ENCODE measurements around the gene KDM4B.
"Not testable (repeated sequence)": the region's sequence is repeated elsewhere in the genome, so short reads cannot be mapped to it uniquely, and the experiment has no call there.

The KDM4B gene

DNA sequence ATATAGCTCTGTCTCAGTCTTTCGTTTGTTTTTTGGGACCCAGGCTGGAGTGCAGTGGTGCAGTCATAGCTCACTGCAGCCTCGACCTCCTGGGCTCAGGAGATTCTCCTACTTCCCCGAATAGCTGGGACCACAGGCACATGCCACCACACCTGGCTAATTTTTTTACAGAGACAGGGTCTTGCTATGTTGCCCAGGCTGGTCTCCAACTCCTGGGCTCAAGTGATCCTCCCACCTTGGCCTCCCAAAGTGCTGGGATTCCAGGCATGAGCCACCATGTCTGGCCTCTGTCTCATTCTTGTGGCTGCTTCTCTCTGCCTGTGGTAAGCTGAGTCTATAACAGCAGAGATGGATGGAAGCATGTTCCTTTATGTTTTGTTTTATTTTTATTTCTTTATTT lies 226.7 kb downstream of the KDM4B start:
- H3K27ac ChIP-seq, H3K4me3 ChIP-seq: not testable (repeated sequence)

DNA sequence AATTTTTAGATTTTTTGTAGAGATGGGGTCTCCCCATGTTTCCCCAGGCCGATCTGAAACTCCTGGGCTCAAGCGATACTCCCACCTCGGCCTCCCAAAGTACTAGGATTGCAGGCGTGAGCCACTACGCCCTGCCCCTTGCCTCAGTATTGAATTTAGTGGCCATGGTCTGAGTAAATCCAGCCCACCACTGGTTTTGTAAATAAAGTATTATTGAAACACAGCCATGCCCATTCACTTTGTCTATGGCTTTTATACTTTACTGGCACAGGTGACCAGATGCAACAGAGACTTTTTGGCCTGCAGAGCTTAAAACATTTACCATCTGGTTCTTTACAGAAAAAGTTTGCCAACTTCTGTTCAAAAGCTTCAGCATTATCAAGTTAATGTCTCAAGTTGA lies 227.9 kb downstream of the KDM4B start:
- Histone ChIP-seq H3K27ac (no peak overlapping the region), H3K4me3 (no peak overlapping the region)

DNA sequence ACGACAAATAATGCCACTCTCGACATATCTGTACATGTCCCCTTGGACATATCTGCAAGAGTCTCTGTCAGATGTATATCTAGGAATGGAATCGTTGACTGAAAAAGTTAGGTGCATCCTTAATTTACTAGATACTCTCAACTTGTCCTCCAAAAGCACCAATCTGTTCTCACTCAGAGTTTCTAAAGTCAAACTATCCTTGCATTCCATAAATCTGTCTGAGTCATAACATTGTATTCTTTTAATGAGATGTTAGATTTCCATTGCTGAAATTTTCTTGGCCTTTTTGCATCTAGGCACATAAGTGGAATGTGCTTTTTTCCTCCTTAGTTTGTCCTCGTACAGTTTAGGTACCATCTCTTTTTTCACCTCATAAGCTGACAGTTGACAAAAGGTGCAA lies 231.9 kb downstream of the KDM4B start:
- H3K4me3 ChIP-seq = no peak overlapping the region

DNA sequence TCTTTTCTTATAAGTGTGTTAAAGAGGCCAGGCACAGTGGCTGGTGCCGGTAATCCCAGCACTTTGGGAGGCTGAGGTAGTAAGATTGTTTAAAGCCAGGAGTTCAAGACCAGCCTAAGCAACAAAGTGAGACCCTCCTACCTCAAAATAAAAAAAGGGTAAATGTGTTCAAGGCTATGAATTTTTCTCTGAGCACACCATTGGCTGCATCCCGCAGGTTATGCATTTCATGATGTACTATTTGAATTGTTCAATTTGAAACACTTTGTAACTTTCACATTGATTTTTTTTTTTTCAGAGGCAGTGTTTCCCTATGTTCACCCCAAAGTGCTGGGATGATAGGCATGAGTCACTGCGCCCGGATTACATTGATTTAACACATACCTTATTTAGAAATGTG lies 233.6 kb downstream of the KDM4B start:
- H3K4me3 ChIP-seq = no peak overlapping the region
- H3K27ac ChIP-seq = no peak overlapping the region

More for the DNA sequence above, 231.9 kb downstream of the KDM4B start:
- H3K27ac ChIP-seq = no peak overlapping the region

All from skin epidermis (tissue), 12 donors.